Right renal pelvis (tissue), 4 donors: ENCODE results near the gene NIPA2. TPM values are rescaled to one million over a fixed set of nuclear protein-coding genes. Genes with fewer than 3 reads are reported as not detected.

Experiments
- DNase-seq, 4 donors: peaks; one replicate each; pipeline ENCODE4 v3.0.0-alpha.2; 2013; ENCODE audit warnings: low read depth in 4 of 4, low spot score in 3 of 4, missing footprints in 1 of 4
- polyA plus RNA-seq, 4 donors: library from polyadenylated mRNA; unstranded; fragments of 120-200 nt; gene quantifications; one replicate each; pipeline ENCODE4 v1.2.1, GENCODE V29; 2013; ENCODE audit not compliant: insufficient read length in 4 of 4

NIPA2 gene
- polyA plus RNA-seq, 4 donors = 60.2 to 70.1 (median 64.8) TPM

DNA sequence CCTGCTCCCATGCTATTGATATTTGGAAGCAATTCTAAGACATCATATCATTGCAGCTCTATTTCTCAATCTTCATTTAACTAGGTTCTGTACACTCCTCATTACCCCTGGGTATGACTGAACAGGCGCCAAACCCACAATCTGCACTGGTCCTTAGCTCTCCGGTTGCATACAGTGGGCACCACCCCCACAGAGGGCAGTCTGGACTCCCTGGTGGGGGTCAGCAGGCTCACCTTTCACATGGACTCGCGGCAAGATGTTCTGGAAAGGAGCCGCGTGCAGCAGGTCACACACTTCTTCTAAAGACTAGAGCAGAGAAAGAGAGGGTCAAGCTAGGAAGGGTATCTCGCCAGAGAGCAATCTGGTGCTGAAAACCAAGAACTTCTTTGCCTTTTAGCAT, 36.5 kb downstream of the NIPA2 start:
- DNase-seq = no peak

DNA sequence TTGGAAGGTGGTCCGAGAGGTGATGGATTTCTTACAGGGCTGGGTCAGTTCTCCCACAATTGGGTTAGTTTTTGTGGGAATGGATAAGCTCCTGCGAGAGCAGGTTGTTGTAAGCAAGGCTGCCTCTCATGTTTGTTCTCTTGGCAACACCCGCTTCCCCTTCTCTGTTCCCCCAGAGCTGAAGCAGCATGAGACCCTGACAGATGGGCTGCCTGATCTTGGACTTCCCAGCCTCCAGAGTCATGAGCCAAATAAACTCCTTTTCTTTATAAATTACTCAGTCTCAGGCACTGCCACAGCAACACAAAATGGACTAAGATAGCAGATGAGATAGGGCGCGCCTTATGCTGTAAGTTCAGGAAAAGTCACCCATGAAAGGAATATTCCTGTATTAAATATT, 38.7 kb downstream of the NIPA2 start:
- DNase-seq = no peak

DNA sequence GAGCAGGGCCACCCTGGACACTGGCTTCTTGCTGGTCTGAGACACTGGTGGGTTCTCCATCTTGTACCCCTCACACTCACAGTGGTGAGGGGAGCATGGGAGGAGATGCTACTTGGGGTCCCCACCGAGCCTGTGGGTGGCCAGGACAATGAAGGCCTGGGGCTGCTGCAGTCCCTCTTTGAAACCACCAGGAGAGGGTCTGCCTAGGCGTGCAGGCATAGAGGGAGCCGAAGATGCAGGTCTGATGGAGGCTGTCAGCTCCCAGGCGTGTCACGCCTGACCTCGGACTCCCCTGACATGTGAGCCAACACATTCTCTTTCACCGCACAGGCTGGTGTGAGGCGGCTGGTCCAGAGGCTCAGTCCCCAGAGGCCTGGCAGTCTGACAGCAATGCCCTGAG, 39.1 kb downstream of the NIPA2 start:
- no peak for DNase-seq

DNA sequence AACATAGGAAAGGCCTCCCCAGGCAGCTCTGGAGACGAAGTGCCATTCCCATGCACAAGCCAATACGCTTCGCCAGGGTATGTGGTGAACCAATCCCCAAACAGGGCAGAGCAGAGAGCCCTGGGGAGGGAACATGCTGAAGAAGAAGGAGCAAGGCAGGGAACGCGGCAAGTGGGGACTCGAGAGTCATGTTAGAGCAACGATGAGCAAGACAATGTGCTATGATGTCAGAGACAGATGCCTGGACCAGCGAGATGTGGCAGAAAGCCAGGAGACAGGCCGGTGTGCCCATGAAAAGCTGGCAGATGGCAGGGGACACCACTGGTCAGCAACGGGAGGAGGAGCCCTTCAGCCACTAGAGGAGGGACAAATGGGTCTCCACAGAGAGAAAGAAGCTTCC, 39.6 kb downstream of the NIPA2 start:
- no peak for DNase-seq

DNA sequence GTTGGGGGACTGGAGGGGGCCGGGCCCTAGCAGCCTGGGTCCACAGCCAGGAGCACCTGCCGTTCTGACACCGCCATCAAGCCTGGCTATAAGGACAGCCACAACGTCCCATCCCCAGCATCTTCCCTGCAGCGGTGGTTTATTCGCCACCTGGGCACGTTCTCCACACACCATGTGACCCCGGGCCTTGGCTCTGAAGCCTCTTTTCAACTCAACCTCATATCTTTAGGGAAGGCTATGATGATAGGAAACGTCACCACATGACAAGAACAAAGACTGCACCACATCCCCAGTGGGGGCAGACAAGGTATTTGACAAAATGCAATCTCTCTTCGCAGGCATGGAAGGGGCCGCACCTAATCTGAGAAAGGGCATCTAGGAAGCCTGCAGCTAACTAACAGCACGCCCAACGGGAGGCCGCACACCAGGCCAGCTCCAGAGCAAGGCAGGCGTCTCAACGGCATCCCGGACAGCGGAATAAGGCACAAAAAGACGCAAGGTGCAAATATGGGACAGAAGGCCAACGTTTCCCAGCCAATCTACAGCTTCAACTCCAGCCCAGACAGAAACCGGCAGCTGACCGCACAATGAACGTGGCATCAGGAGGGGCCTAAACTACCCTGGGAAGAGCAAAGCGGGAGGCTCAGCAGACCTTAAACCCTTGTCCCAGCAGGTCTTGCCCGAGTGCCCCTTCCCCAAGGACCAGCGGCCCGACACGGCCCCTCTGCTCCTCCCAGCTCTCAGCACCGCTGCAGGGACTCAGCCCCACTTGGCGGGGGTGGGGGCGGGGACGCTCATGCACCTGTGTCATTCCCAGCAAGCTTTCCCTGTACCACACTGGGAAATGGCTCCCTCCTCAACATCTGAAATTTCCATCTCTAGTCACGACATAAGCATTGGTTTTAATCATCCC, 41.9 kb downstream of the NIPA2 start:
- DNase-seq = no peak

DNA sequence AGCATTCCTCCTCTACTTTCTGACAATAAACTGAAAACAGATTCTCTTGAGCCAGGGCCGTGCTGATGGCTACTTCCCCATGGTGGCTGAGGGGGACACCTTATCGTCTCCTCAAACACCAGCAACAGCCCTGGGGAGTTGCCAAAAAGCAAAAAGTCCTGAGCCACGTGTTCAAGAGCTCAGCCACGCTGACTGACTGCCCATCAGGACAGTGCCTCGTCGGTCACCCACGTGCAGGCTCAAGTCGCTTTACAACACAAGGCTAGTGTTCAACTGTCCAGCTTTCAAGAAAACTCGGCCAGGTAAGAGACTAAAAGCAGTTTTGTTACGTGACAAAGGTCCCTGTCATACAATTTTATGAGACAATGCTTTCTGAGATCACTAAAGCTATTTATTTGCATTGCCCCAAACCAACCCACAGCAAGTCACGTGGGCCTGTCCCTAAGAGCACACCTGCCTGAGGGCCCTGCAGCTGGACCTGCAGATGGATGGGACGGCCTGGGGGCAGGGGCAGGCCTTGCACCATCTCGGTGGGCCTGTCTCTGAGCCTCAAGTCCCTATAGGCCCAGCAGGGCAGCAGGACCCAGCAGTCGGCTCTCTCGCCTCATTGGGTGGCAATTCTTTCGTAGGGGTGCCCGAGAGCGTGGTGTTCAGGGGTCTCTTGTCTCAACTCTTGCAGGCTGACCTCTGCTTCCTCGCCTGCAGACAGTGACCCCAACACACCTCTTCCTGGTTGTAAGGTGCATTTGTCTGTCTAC, 42.7 kb downstream of the NIPA2 start:
- no peak for DNase-seq

DNA sequence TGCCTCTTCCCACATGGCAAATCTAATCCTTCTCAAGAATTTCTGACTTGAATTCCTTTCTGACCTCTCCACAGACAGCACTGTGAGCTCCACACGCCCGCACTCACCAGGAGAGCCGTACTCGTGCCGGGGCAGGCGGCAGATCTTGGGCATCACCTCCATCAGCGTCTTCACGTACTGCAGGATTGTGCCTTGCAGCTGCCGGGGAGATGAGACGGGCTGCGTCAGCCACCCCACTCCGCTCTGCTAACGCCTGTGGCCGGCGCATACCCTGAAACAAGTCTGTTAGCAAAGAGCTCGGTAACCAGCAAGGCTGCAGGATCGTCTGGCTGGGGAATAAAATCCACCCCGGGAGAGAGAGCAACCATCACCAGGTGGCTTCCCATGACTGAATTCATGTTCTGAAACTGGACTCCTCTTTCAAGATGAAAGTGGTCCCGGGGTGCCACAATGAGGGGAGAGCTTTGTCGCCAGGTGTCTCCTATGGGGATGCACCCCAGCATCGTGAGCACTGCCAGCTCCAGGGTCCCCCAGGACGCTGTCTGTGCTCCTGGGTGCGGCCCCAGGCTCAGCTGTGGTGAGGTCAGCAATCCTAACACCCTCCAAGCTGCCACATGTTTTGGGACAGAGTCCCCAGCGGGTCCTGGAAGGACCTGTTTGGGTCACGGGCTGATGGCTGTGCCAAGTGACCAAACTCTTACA, 43.4 kb downstream of the NIPA2 start:
- no peak for DNase-seq

DNA sequence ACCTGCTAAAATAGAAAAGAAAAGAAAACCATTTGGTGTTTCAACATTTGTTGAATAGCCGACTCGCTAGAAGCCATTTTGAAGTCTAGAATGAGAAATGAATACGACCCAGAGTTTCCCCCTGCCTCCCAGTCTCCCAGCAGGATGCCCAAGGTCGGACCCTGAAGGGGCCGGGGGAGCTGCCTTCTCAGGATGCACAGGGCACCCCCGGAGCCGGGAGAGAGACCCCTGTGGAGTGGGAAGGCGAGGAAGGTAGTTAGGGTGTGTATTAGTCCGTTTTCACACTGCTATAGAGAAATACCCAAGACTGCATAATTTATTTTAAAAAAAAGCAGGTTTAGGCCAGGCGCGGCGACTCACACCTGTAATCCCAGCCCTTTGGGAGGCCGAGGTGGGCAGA, 44.7 kb downstream of the NIPA2 start:
- DNase-seq = no peak

DNA sequence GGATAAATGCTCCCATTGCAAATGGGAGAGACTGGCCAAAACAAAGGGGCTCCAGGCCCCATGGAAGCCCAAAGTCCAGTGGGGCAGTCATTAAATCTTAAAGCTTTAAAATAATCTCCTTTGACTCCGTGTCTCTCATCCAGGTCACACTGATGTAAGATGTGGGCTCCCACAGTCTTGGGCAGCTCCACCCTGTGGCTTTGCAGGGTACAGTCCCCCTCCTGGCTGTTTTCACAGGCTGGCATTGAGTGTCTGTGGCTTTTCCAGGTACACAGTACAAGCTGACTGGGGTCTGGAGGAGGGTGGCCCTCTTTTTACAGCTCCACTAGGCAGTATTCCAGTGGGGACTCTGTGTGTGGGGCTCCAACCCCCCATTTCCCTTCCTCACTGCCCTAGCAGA, 45.9 kb downstream of the NIPA2 start:
- DNase-seq = no peak

DNA sequence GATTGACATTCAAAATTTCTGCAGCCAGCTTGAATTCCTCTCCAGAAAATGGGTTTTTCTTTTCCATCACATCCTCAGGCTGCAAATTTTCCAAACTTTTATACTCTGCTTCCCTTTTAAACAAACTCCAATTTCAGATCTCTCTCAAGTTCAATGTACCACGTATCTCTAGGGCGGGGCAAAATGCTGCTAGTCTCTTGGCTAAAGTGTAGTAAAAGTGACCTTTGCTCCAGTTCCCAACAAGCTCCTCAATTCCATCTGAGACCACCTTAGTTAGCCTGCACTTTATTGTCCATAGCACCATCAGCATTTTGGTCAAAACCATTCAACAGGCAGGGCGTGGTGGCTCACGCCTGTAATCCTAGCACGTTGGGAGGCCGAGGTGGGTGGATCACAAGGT, 46.7 kb downstream of the NIPA2 start:
- DNase-seq = no peak

DNA sequence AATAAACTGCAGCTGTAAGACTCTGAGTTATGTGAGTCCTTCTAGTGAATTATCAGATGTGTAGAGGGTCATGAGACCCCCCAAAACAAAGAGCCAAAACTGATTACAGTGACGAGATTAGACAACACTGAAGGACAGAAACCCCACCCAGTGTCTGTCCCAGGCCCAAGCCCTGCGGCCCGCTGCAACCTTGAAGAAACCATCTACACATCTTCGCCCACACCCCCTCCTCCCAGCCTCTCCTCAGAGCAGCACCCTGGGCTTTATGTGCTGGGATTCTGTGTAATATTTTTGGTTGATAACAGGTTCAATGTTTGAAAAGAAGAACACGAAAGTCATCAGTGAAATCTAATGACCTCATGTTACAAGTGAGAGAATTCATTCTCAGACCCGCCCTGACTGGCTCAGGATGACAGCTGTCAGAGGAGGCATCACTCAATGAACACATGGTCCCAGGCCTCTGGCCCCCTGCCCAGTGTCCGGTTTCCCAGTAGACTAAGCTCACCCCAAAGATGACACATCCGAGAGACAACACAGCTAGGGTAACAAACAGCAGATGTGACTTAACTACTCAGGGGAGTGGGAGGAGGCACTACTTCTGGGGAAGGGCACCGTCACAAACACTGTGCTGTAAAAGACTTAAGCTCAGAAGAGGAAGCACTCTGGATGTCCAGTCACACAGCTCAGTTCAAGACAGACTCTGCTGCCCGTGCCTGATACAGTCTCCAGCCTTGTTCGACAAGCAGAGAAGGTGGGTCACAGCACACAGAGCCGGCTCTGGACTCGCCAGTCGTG, 48.9 kb downstream of the NIPA2 start:
- no peak for DNase-seq

DNA sequence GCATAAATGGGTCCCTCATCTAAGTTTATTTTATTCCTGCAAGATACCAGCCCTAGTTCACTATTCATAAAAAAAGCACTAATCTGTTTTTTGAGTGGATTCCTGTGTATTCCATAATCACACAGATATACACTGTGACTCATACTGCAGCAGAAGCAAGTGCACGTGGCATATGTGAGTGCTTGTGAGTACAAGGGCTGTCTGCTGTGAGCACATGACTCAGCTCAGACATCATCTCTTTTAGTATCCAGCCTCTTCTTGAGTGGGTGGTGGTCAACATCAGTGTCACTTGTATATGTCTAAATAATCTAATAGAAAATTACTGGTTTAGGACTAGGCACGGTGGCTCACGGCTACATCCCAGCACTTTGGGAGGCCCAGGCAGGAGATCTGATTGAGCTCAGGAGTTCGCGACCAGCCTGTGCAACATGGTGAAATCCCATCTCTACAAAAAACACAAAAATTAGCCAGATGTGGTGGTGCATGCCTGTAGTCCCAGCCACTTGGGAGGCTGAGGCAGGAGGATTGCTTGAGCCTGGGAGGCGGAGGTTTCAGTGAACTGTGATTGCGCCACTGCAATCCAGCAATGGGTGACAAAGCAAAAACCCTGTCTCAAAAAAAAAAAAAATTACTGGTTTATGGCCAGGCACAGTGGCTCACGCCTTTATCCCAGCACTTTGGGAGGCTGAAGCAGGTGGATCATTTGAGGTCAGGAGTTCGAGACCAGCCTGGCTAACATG, 49.8 kb downstream of the NIPA2 start:
- no peak for DNase-seq

DNA sequence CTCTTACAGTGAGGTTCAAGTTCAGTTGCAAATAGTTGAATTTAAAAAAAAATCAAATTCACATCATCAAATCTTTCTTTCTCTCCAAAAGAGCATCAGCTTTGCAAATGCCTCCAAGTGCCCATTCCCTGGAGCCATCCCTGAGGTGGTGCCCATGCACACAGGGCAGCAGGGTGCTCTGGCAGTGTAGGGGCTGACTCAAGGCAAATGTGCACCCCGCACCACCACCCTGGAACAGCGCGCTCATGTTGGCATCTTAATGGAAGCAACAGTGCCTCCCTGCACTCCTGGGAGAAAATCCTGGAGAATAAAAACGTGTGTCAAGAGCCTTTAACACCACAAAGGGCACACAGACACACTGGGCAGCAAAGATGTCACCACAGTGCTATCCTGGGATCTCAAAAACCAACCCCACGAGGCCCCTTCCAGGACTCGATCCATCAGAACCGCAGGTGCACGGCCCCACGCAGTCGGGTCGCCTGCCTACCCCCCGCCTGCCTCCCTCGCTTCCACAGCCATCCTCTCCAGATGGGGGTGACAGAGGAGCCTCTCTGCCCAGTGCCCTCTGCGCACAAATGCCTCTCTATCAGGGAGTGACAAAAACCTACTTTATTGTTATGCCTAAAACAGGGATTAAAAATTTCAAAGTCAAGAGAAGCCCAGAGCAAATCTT, 50.8 kb downstream of the NIPA2 start:
- DNase-seq = no peak

DNA sequence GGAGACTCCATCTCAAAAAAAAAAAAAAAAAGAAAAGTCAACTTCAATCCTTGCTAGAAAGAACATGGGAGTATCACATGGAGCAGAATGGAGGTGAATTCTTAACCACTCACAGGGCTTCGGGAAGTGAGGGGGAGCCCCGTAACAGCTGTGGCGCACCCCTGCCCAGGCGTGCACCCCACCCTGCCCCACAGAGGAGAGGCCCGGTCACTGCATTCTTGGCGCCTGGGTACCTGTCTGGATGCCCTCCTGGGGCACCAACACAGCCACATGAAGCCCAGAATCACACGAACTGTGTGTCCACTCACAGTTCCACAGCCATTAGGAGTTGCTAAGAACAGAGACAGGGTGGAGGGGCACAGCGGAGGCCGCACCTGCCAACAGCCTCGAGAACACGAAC, 51.8 kb downstream of the NIPA2 start:
- no peak for DNase-seq

DNA sequence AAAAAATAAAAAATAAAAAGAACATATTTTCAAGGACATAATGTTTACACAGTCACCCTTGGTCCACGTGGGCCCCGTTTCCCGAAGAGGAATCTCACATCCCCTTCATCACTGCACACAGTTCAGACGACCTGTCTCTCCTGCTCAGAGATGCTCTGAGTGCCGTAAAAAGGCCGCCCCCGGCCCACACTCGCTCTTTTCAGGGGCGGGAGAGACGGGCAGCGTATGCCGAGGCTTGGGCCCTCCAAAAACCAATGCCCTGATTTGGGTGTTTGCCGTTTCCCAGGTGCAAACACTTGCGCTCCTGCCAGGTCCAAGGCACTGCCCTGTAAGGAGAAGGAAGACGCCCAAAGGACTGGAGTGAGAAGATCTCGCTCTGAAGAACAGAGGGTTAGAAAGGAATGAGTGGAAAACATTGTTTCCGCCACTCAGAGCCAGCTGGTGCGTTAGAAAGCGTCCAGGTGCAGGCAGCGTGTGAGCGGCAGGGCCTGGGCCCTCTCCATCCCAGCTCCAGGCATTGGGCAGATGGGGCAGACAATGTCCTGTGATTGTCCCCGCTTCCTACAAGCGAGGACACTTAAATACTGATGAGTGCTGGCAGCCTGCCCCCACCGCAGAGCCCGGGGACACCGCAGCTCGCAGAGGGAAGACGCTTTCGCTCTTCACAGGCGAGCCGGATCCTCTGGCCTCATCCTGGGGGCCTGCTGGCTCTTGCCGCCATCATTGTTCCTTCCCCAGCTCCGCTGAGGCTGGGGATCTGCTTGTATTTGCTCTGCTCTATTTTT, 53.2 kb downstream of the NIPA2 start:
- DNase-seq = no peak

DNA sequence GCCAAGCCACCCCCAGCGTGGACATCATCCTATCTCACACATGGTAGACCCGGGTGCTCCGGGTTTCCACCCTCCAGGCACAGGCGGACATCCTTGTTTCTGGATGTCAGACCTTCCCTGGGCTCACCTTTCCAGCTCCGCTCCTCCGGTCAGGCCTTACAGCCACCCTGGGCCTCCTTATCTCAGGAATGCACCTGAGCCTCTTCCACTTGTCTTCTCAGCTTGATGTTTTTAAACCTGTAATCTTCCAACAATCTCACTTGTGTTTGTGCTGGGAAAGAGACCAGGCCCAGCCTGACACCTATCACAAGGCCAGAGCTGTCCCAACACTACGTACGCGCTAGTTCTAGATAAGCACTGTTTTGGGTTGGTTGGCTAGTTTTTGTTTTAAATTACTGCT, 53.9 kb downstream of the NIPA2 start:
- DNase-seq = no peak

DNA sequence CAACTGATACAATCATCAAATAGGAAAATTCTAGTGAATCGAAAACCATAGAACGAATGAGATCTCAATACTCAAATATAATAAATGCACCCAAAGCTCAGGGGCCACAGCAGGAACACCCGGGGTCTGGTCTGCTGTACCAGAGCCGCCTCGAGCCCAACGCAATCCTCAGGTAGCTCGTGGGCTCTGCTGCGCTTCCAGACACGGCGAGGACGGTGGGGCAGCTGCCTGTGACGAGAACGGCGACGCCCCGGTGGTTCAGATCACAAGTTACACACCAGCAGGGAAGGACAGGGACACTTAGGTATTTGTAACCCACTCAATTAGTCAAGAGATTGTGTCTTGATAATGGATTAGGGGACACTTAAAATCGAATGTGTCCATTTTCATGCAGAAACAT, 54.6 kb downstream of the NIPA2 start:
- DNase-seq = no peak

DNA sequence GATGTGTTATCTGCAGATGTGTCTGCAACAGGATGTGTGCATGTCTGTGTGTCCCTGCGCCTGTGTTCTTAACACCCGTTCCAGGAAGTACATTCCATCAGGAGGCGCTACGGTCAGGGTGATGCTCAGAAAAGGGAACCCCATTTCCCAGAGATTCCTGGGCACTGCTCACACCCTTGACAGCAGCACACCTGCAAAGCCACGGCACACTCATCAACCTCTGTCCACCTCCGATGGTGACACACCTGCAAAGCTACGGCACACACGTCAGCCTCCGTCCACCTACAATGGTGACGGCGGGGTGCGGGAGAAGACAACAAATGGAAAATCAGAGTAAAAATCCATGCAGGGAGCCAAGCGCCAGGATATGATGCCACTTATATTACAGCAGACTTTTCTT, 55.4 kb downstream of the NIPA2 start:
- no peak for DNase-seq
